ENCODE data around the gene COX10. TPM values are rescaled to one million over a fixed set of nuclear protein-coding genes. Genes with fewer than 3 reads are reported as not detected.
"Not testable (repeated sequence)": the region's sequence is repeated elsewhere in the genome, so short reads cannot be mapped to it uniquely, and the experiment has no call there.

Gene COX10
- total and polyA plus RNA-seq, 2 experiments from 2014 or later = 13.9 to 18.5 TPM

- H3K9me3 ChIP-seq (ENCODE audit: low read depth); H3K9ac ChIP-seq; H3K27me3 ChIP-seq (replicated peaks; ENCODE audit: insufficient read depth); H3K79me2 ChIP-seq (ENCODE audit: insufficient read depth); H3K27ac ChIP-seq; in situ Hi-C loops (cut with MboI); H3K4me1 ChIP-seq (ENCODE audit: insufficient read depth); H3K36me3 ChIP-seq (ENCODE audit: low read depth); H3K4me3 ChIP-seq; H4K20me1 ChIP-seq (ENCODE audit: insufficient read depth); H3F3A ChIP-seq (ENCODE audit: insufficient read depth); H3K4me2 ChIP-seq (ENCODE audit: unreplicated experiment); H3K9me2 ChIP-seq (ENCODE audit: insufficient read depth); H2AFZ ChIP-seq; DNase-seq: not testable (repeated sequence)
- WGBS, 2 experiments (ENCODE audit: low coverage in 1 of 2, low lambda C conversion rate in 2 of 2, missing lambda C conversion rate in 2 of 2) = 73 to 75% methylated on average over 2 to 4 of the region's 5 CpGs
These were observed 170.0 kb downstream of the COX10 start for GRCh38 chr17:14239271-14239670.

GRCh38 chr17:14245002-14245401 is 175.7 kb downstream of the COX10 start:
- Histone ChIP-seq H3K4me3 (no peak overlapping the region), H3F3A (ENCODE audit: insufficient read depth) (no peaks in the 10 kb centered on the region), H3K27me3 (replicated peaks; ENCODE audit: insufficient read depth) (no peaks in the 10 kb centered on the region), H3K9ac (no peak overlapping the region), H4K20me1 (ENCODE audit: insufficient read depth) (no peaks in the 10 kb centered on the region), H3K9me3 (ENCODE audit: low read depth) (no peaks in the 10 kb centered on the region), H2AFZ (no peak overlapping the region), H3K4me1 (ENCODE audit: insufficient read depth) (no peaks in the 10 kb centered on the region), H3K27ac (no peak overlapping the region), H3K9me2 (ENCODE audit: insufficient read depth) (no peaks in the 10 kb centered on the region), H3K36me3 (ENCODE audit: low read depth) (no peaks in the 10 kb centered on the region), H3K4me2 (ENCODE audit: unreplicated experiment) (no peak overlapping the region), H3K79me2 (ENCODE audit: insufficient read depth) (no peaks in the 10 kb centered on the region)
- WGBS, 2 experiments (ENCODE audit: low coverage in 1 of 2, low lambda C conversion rate in 2 of 2, missing lambda C conversion rate in 2 of 2) = 95 to 100% methylated on average over 1 of the region's 1 CpG
- TF ChIP-seq EZH2 (IDR thresholded peaks at IDR 0.05; ENCODE audit: insufficient read depth, poor library complexity, severe bottlenecking) (no peak), EZH2phosphoT487 (IDR thresholded peaks at IDR 0.05; ENCODE audit: insufficient read depth, low read depth) (no peak)
- no peak for DNase-seq
- in situ Hi-C loops (cut with MboI) = no loop called here

GRCh38 chr17:14245629-14246028 is 176.3 kb downstream of the COX10 start:
- TF ChIP-seq EZH2 (IDR thresholded peaks at IDR 0.05; ENCODE audit: insufficient read depth, poor library complexity, severe bottlenecking) (no peak), EZH2phosphoT487 (IDR thresholded peaks at IDR 0.05; ENCODE audit: insufficient read depth, low read depth) (no peak)
- 90 to 91% methylated on average over 3 of the region's 3 CpGs for WGBS, 2 experiments (ENCODE audit: low coverage in 1 of 2, low lambda C conversion rate in 2 of 2, missing lambda C conversion rate in 2 of 2)
- H3F3A ChIP-seq (ENCODE audit: insufficient read depth) = no peaks in the 10 kb centered on the region
- H3K9ac ChIP-seq = no peak overlapping the region
- H3K9me3 ChIP-seq (ENCODE audit: low read depth) = no peaks in the 10 kb centered on the region
- H3K79me2 ChIP-seq (ENCODE audit: insufficient read depth) = no peaks in the 10 kb centered on the region
- no peak for DNase-seq
- H3K27me3 ChIP-seq (replicated peaks; ENCODE audit: insufficient read depth) = no peaks in the 10 kb centered on the region
- H3K27ac ChIP-seq = no peak overlapping the region
- no peak overlapping the region for H3K4me3 ChIP-seq
- H3K4me1 ChIP-seq (ENCODE audit: insufficient read depth) = no peaks in the 10 kb centered on the region
- no peaks in the 10 kb centered on the region for H3K36me3 ChIP-seq (ENCODE audit: low read depth)
- no peaks in the 10 kb centered on the region for H3K9me2 ChIP-seq (ENCODE audit: insufficient read depth)
- H3K4me2 ChIP-seq (ENCODE audit: unreplicated experiment) = no peak overlapping the region
- no peak overlapping the region for H2AFZ ChIP-seq
- in situ Hi-C loops (cut with MboI) = no loop called here
- no peaks in the 10 kb centered on the region for H4K20me1 ChIP-seq (ENCODE audit: insufficient read depth)

Small RNA genes lying within 50 kb of the gene (small RNA-seq; reads per million reads assigned to genes)
- not detected for gene RF00090 (ENCODE audit: low read depth, low replicate concordance)

Other genes with a start within 250 kb of the COX10 start
- gene CDRT15, start 167.4 kb downstream of the COX10 start, total RNA-seq (2014; rRNA removed; shearing (Covaris generic)) = not detected in 2 replicates
- gene CDRT15, start 167.4 kb downstream of the COX10 start, polyA plus RNA-seq (2016; fragmentation: Nextera tagmentation; extraction: Ambion mirVana) = not detected in 2 replicates
- gene HS3ST3B1, start 231.6 kb downstream of the COX10 start, total RNA-seq (2014; rRNA removed; shearing (Covaris generic)) = 41.9 and 45.5 TPM in 2 replicates
- 37.6 and 40.1 TPM in 2 replicates for gene HS3ST3B1, start 231.6 kb downstream of the COX10 start, polyA plus RNA-seq (2016; fragmentation: Nextera tagmentation; extraction: Ambion mirVana)

All from GM23248 (cell line).